Measurements from ENCODE around the gene CHRNA9. TPM values are rescaled to one million over a fixed set of nuclear protein-coding genes. Genes with fewer than 3 reads are reported as not detected.

CHRNA9 gene
- total RNA-seq, 1 experiment from 2014 or later, result 1.2 TPM

GRCh38 chr4:40363382-40363920 is 28.3 kb downstream of the CHRNA9 start:
- no peak overlapping the region for H3K27ac Mint-ChIP-seq
- no peak for TF ChIP-seq ZNF263 (CRISPR knock-in tag; IDR thresholded peaks at IDR 0.05; ENCODE audit: low read depth)
- TF ChIP-seq ZNF219 (CRISPR knock-in tag; IDR thresholded peaks at IDR 0.05; ENCODE audit: borderline replicate concordance), result no peak
- no peak for TF ChIP-seq FOXJ3 (CRISPR knock-in tag; IDR thresholded peaks at IDR 0.05; ENCODE audit: borderline replicate concordance)
- TF ChIP-seq MAX (CRISPR knock-in tag; IDR thresholded peaks at IDR 0.05), result no peak
- no peak overlapping the region for H3K4me3 Mint-ChIP-seq
- peaks cover 9% of the 10 kb centered on the region for H3K4me1 Mint-ChIP-seq
- H3K36me3 Mint-ChIP-seq, result peaks cover 7% of the 10 kb centered on the region
- ChIA-PET POLR2A (no interaction called here), CTCF (interaction anchor here (1.6 kb wide), 1 partner anchor 46 kb away, joined by 4 read pairs; no protein-coding TSS in a partner anchor)
- ATAC-seq (no peak), DNase-seq (ENCODE audit: low spot score) (no peak)
- H3K27me3 Mint-ChIP-seq (ENCODE audit: low read depth), result no peaks in the 10 kb centered on the region
- peaks cover 12% of the 10 kb centered on the region for H3K9me3 Mint-ChIP-seq

- Mint-ChIP-seq H3K27ac (no peak overlapping the region), H3K4me3 (no peak overlapping the region), H3K9me3 (peaks cover 12% of the 10 kb centered on the region), H3K36me3 (peaks cover 7% of the 10 kb centered on the region), H3K4me1 (peaks cover 9% of the 10 kb centered on the region), H3K27me3 (ENCODE audit: low read depth) (no peaks in the 10 kb centered on the region)
- DNase-seq (ENCODE audit: low spot score) (no peak), ATAC-seq (no peak)
- TF ChIP-seq ZNF138 (CRISPR knock-in tag; conservative IDR thresholded peaks at IDR 0.05), result no peak
- TF ChIP-seq, protein P1, sequence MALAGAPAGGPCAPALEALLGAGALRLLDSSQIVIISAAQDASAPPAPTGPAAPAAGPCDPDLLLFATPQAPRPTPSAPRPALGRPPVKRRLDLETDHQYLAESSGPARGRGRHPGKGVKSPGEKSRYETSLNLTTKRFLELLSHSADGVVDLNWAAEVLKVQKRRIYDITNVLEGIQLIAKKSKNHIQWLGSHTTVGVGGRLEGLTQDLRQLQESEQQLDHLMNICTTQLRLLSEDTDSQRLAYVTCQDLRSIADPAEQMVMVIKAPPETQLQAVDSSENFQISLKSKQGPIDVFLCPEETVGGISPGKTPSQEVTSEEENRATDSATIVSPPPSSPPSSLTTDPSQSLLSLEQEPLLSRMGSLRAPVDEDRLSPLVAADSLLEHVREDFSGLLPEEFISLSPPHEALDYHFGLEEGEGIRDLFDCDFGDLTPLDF (CRISPR knock-in tag; IDR thresholded peaks at IDR 0.05), result no peak
- TF ChIP-seq HMGA2 (CRISPR knock-in tag; IDR thresholded peaks at IDR 0.05), result no peak
- TF ChIP-seq, protein P2, sequence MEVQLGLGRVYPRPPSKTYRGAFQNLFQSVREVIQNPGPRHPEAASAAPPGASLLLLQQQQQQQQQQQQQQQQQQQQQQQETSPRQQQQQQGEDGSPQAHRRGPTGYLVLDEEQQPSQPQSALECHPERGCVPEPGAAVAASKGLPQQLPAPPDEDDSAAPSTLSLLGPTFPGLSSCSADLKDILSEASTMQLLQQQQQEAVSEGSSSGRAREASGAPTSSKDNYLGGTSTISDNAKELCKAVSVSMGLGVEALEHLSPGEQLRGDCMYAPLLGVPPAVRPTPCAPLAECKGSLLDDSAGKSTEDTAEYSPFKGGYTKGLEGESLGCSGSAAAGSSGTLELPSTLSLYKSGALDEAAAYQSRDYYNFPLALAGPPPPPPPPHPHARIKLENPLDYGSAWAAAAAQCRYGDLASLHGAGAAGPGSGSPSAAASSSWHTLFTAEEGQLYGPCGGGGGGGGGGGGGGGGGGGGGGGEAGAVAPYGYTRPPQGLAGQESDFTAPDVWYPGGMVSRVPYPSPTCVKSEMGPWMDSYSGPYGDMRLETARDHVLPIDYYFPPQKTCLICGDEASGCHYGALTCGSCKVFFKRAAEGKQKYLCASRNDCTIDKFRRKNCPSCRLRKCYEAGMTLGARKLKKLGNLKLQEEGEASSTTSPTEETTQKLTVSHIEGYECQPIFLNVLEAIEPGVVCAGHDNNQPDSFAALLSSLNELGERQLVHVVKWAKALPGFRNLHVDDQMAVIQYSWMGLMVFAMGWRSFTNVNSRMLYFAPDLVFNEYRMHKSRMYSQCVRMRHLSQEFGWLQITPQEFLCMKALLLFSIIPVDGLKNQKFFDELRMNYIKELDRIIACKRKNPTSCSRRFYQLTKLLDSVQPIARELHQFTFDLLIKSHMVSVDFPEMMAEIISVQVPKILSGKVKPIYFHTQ (CRISPR knock-in tag; IDR thresholded peaks at IDR 0.05), result no peak
- TF ChIP-seq TEAD1 (CRISPR knock-in tag; IDR thresholded peaks at IDR 0.05), result no peak
- no peak for TF ChIP-seq ZNF317 (CRISPR knock-in tag; IDR thresholded peaks at IDR 0.05; ENCODE audit: borderline replicate concordance, low read depth)
- no peak for TF ChIP-seq SMAD3 (CRISPR knock-in tag; IDR thresholded peaks at IDR 0.05; ENCODE audit: borderline replicate concordance)
- no peak for TF ChIP-seq RELA (CRISPR knock-in tag; IDR thresholded peaks at IDR 0.05; ENCODE audit: borderline replicate concordance)
- no peak for TF ChIP-seq ZMAT4 (CRISPR knock-in tag; IDR thresholded peaks at IDR 0.05)
- no peak for TF ChIP-seq ATF3 (CRISPR knock-in tag; conservative IDR thresholded peaks at IDR 0.05)
- POLR2A ChIA-PET, result no interaction called here
- CTCF ChIA-PET, result interaction anchor here (1.6 kb wide), 1 partner anchor 47 kb away, joined by 4 read pairs; no protein-coding TSS in a partner anchor
These were observed 28.8 kb downstream of the CHRNA9 start for GRCh38 chr4:40363945-40364344.

DNA sequence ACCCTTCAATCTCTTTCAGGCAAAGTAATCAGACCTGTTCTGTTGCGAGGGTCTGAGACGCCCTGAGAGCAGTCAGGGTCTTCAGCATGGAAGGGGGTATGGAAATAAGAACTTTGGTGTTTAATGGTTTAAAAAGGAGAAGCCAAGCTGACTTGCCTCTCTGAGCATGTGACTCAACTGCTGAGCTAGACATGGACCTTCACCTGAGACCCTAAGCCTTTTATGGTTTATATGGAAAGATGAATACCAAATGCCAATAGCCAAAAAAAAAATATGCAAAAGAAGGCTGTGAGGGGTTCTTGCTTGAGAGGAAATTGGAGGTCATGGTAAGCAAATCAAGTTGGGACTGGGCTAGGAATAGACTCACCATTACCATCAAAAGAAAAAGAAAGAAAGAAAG is 30.6 kb downstream of the CHRNA9 start:
- POLR2A ChIA-PET, result interaction anchor here (0.6 kb wide), 1 partner anchor 462 kb away, joined by 3 read pairs; no protein-coding TSS in a partner anchor
- H3K4me3 Mint-ChIP-seq, result no peak overlapping the region
- no peaks in the 10 kb centered on the region for H3K27me3 Mint-ChIP-seq (ENCODE audit: low read depth)
- peaks cover 9% of the 10 kb centered on the region for H3K4me1 Mint-ChIP-seq
- peaks cover 9% of the 10 kb centered on the region for H3K9me3 Mint-ChIP-seq
- TF ChIP-seq TEAD4 (CRISPR knock-in tag; IDR thresholded peaks at IDR 0.05) (no peak), NFE2L1 (CRISPR knock-in tag; IDR thresholded peaks at IDR 0.05) (no peak), ZNF317 (CRISPR knock-in tag; IDR thresholded peaks at IDR 0.05; ENCODE audit: borderline replicate concordance, low read depth) (no peak), ATF2 (CRISPR knock-in tag; IDR thresholded peaks at IDR 0.05; ENCODE audit: borderline replicate concordance, low read depth) (no peak), CREB1 (CRISPR knock-in tag; IDR thresholded peaks at IDR 0.05) (no peak)
- TF ChIP-seq, protein P3, sequence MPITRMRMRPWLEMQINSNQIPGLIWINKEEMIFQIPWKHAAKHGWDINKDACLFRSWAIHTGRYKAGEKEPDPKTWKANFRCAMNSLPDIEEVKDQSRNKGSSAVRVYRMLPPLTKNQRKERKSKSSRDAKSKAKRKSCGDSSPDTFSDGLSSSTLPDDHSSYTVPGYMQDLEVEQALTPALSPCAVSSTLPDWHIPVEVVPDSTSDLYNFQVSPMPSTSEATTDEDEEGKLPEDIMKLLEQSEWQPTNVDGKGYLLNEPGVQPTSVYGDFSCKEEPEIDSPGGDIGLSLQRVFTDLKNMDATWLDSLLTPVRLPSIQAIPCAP (CRISPR knock-in tag; IDR thresholded peaks at IDR 0.05), result no peak
- no peak for DNase-seq (ENCODE audit: low spot score)
- peaks cover 7% of the 10 kb centered on the region for H3K36me3 Mint-ChIP-seq
- no peak for ATAC-seq
- CTCF ChIA-PET, result interaction anchor here (1.0 kb wide), 1 partner anchor 40 kb away, joined by 3 read pairs; no protein-coding TSS in a partner anchor
- H3K27ac Mint-ChIP-seq, result peak overlapping the region; percentile 50; the same call in 1 of the 2 replicates

Data from WTC11 (cell line).